22Rv1 (cell line): ENCODE measurements around the gene RYR2.

Source experiments
- CTCF ChIP-seq: fragments of 450-650 bp; IDR thresholded peaks from 2 replicates; pipeline ENCODE4 v1.5.1; 2017; ENCODE audit warnings: mild to moderate bottlenecking
- ZFX ChIP-seq: fragments of 450-650 bp; IDR thresholded peaks from 2 replicates; pipeline ENCODE4 v1.6.1; 2017; ENCODE audit warnings: antibody characterized with exemption, borderline replicate concordance

- no peak for TF ChIP-seq CTCF
- TF ChIP-seq ZFX: no peak
These were observed 461.3 kb downstream of the RYR2 start for GRCh38 chr1:237503292-237503691.
